Brain microvascular endothelial cell (primary cell): ENCODE results near the gene DRC7.

Source experiments
- DNase-seq: peaks from one replicate; pipeline ENCODE4 v3.0.0-alpha.2; 2020
- H3K27ac ChIP-seq: fragments of 250-450 bp; sonication (Bioruptor Pico); 2 replicates; pipeline ENCODE4 v1.5.1; 2020; ENCODE audit warnings: mild to moderate bottlenecking, moderate library complexity
- H3K27me3 ChIP-seq: fragments of 250-450 bp; sonication (Bioruptor Pico); replicated peaks from 2 replicates; pipeline ENCODE4 v1.5.1; 2020; ENCODE audit warnings: mild to moderate bottlenecking
- H3K36me3 ChIP-seq: fragments of 250-450 bp; sonication (Bioruptor Pico); replicated peaks from 2 replicates; pipeline ENCODE4 v1.5.1; 2020; ENCODE audit warnings: mild to moderate bottlenecking
- H3K4me3 ChIP-seq: 2 replicates; pipeline ENCODE4 v1.5.1; 2011; ENCODE audit warnings: low read depth, mild to moderate bottlenecking, control low read depth, low read length, moderate library complexity
- CTCF ChIP-seq: IDR thresholded peaks from 2 replicates; pipeline ENCODE4 v1.5.1; 2011; ENCODE audit warnings: low read depth, mild to moderate bottlenecking, moderate library complexity, low read length, control low read depth, inconsistent platforms; ENCODE audit errors: missing control alignments
- in situ Hi-C: cut with HindIII; loops from 2 replicates; pipeline ENCODE4 v1.10.0; 2017; ENCODE audit warnings: low sequenced_read_pairs, low pct_ligation_motif_present

DRC7 gene

DNA sequence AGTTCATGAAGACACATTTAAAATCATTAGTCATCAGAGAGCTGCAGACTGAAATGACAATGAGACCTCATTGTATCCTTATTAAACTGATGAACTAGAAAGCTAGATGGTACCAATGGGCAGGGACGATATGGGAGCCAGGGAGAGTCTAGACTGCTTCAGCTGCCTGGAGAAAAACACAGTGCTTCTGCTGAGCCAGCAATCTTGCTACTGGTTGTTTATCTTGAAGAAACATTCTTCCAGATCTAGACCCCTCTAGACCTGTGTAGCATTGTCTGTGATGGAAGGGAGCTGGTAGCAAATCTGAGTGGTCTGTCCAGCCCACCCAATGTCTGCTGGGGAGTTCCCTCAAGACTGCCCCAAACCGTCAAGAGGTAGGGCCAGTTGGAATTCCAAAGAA is 2.0 kb upstream of the DRC7 start:
- no peaks in the 10 kb centered on the region for H3K36me3 ChIP-seq
- TF ChIP-seq CTCF, result no peak
- no peaks in the 10 kb centered on the region for H3K27me3 ChIP-seq
- in situ Hi-C loops, result no loop called here
- H3K4me3 ChIP-seq, result no peak overlapping the region
- DNase-seq, result no peak
- H3K27ac ChIP-seq, result no peak overlapping the region

DNA sequence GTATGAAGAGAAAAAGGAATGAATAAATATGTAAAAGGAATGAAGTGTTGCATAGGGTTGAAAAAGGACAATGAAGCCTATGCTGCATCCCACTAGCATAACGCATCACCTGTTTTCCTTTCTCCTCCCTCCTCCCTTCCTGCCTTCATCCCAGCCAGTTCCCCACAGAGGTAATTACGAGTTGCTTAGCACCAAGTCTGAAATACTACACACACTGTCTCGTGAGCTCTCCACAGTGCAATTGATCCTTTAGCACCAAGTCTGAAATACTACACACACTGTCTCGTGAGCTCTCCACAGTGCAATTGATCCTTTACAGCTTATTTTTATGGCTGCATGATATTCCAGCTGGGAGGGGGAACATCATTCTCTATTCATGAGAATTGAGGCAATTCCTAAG is 1.1 kb upstream of the DRC7 start:
- TF ChIP-seq CTCF, result no peak
- in situ Hi-C loops, result no loop called here
- H3K4me3 ChIP-seq, result no peak overlapping the region

GRCh38 chr16:57694231-57694724 is 328 bp upstream of the DRC7 start:
- H3K27me3 ChIP-seq, result no peaks in the 10 kb centered on the region
- TF ChIP-seq CTCF, result no peak
- H3K27ac ChIP-seq, result no peak overlapping the region
- no peaks in the 10 kb centered on the region for H3K36me3 ChIP-seq
- DNase-seq, result no peak
- in situ Hi-C loops, result no loop called here
- H3K4me3 ChIP-seq, result no peak overlapping the region

More for the DNA sequence above, 1.1 kb upstream of the DRC7 start:
- Histone ChIP-seq H3K36me3 (no peaks in the 10 kb centered on the region), H3K27me3 (no peaks in the 10 kb centered on the region), H3K27ac (no peak overlapping the region)
- DNase-seq, result no peak

DNA sequence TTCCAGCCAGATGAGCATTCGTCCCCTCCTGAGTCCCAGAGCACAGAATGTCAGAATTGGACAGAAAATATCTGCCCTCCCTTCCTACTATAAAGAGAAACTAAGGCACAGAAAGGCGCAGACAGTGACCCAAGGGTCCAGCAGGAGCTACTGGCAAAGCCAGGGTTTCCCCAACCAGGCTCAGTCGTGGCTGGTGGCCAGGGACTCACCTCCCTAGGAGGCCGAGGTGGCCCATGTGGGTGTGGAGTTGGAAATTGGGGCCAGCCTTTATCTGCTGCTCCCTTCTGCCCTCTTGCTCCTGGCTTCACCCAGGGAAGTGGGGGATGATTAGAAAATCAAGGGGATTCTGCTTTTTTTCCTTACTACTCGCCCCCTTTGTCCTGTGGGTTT is 1.1 kb downstream of the DRC7 start:
- TF ChIP-seq CTCF, result no peak
- no peak overlapping the region for H3K27ac ChIP-seq
- no peaks in the 10 kb centered on the region for H3K27me3 ChIP-seq
- in situ Hi-C loops, result no loop called here
- no peak overlapping the region for H3K4me3 ChIP-seq
- H3K36me3 ChIP-seq, result no peaks in the 10 kb centered on the region
- no peak for DNase-seq

GRCh38 chr16:57696240-57696639 is 1.6 kb downstream of the DRC7 start:
- in situ Hi-C loops, result no loop called here
- DNase-seq, result no peak
- Histone ChIP-seq H3K27me3 (no peaks in the 10 kb centered on the region), H3K4me3 (no peak overlapping the region), H3K36me3 (no peaks in the 10 kb centered on the region), H3K27ac (no peak overlapping the region)
- no peak for TF ChIP-seq CTCF

GRCh38 chr16:57697896-57698537 is 3.4 kb downstream of the DRC7 start:
- no peak overlapping the region for H3K4me3 ChIP-seq
- no peak for DNase-seq
- in situ Hi-C loops, result no loop called here
- no peak overlapping the region for H3K27ac ChIP-seq
- TF ChIP-seq CTCF, result no peak
- H3K27me3 ChIP-seq, result no peaks in the 10 kb centered on the region
- no peaks in the 10 kb centered on the region for H3K36me3 ChIP-seq
